Epithelial cell of proximal tubule (primary cell): ENCODE results near the gene IQCK. TPM values are rescaled to one million over a fixed set of nuclear protein-coding genes. Genes with fewer than 3 reads are reported as not detected.
A peak's percentile ranks its signal among the peaks of the same experiment; 100 is the strongest.

Experiments used
- DNase-seq: peaks from one replicate; pipeline ENCODE4 v3.0.0-alpha.2; 2011; ENCODE audit warnings: low read depth
- H3K4me3 ChIP-seq: 2 replicates; pipeline ENCODE4 v1.5.1; 2011; ENCODE audit warnings: low read depth, mild to moderate bottlenecking, low read length
- total RNA-seq: library from RNA; depleted of rRNA; stranded (reverse); fragments of >200 nt; gene quantifications from 2 replicates; pipeline ENCODE4 v1.2.3, GENCODE V29; 2015
- TF ChIP-seq, protein P1 (sequence below): conservative IDR thresholded peaks from 2 replicates; pipeline ENCODE4 v1.5.1; 2012; ENCODE audit warnings: low read depth, mild to moderate bottlenecking, low read length

Gene IQCK
- total RNA-seq, 1 donor from 2014 or later: 10.0 TPM

DNA sequence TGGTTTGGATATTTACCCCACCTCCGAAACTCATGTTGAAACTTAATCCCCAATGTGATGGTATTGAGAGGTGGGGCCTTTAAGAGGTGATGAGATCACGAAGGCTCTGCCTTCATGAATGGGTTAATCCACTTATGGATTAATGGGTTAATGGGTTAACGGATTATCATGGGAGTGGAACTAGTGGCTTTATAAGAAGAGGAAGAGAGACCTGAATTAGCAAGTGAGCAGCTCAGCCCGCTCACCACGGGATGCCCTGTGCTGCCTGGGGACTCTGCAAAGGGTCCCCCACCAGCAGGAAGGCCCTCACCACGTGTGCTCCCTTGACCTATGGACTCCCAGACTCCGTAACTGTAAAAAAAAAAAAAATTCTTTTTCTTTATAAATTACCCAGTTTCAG is 183.1 kb downstream of the IQCK start:
- no peak for DNase-seq
- H3K4me3 ChIP-seq: no peak overlapping the region
- TF ChIP-seq, protein P1, sequence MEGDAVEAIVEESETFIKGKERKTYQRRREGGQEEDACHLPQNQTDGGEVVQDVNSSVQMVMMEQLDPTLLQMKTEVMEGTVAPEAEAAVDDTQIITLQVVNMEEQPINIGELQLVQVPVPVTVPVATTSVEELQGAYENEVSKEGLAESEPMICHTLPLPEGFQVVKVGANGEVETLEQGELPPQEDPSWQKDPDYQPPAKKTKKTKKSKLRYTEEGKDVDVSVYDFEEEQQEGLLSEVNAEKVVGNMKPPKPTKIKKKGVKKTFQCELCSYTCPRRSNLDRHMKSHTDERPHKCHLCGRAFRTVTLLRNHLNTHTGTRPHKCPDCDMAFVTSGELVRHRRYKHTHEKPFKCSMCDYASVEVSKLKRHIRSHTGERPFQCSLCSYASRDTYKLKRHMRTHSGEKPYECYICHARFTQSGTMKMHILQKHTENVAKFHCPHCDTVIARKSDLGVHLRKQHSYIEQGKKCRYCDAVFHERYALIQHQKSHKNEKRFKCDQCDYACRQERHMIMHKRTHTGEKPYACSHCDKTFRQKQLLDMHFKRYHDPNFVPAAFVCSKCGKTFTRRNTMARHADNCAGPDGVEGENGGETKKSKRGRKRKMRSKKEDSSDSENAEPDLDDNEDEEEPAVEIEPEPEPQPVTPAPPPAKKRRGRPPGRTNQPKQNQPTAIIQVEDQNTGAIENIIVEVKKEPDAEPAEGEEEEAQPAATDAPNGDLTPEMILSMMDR: no peak

DNA sequence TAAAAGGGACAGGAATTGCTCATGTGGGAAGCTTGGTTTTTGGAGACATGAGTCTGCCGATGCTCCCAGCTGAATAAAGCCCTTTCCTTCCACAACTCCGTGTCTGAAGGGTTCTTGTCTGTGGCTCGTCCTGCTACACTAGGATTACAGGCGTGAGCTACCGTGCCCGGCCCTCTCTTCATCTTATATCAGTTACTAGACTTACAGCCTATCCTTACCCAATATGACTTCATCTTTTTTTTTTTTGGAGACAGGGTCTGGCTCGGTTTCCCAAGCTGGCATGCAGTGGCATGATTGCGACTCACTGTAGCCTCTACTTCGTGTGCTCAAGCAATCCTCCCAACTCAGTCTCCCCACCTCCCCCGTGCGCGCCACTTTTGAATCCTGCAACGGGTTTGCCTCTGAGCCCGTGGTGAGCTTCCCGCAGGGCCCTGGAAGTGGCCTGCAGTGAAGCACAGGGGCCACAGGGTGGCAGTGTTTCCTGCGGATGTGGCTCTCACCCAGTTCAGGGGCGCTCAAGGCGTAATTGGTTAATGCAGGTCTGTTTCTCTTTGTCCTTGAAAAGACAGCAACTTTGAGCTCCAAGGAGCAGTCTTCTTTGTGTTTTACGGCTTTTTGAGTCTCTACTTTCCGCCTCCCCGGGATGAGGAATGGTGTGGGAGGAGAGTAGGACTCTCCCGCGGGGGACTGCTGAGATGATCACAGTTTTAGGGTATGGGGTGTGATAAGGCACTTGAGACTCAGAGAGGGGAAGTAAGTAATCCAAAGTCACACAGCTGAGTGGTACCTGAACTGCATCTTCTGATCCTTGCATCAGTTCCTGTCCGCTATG is 189.3 kb downstream of the IQCK start:
- TF ChIP-seq, protein P1: peak; percentile 98
- DNase-seq: no peak
- H3K4me3 ChIP-seq: no peak overlapping the region

Other genes starting within 250 kb of the IQCK start
- 86.7 and 87.0 TPM in 2 replicates for gene GDE1, start 196.2 kb upstream of the IQCK start, total RNA-seq
- 7.2 and 9.6 TPM in 2 replicates for gene CCP110, start 194.3 kb upstream of the IQCK start, total RNA-seq
- 36.9 and 43.0 TPM in 2 replicates for gene VPS35L, start 162.6 kb upstream of the IQCK start, total RNA-seq
- 16.5 and 27.4 TPM in 2 replicates for gene KNOP1, start within 50 bp of the IQCK start, total RNA-seq
- 9.9 and 11.4 TPM in 2 replicates for gene GPRC5B, start 166.6 kb downstream of the IQCK start, total RNA-seq